GM12892 (cell line): Measurements from ENCODE around the gene RFX8.

Experiments
- POLR2A ChIP-seq: IDR thresholded peaks from 2 replicates; pipeline ENCODE4 v1.6.1; 2011; ENCODE audit warnings: low read depth, low read length, control low read depth
- POLR2AphosphoS5 ChIP-seq: IDR thresholded peaks from 2 replicates; pipeline ENCODE4 v1.6.1; 2011; ENCODE audit warnings: low read depth, low read length, control low read depth
- TAF1 ChIP-seq: IDR thresholded peaks from 2 replicates; pipeline ENCODE4 v1.6.1; 2011; ENCODE audit warnings: low read depth, mild to moderate bottlenecking, control low read depth, low read length, borderline replicate concordance

DNA sequence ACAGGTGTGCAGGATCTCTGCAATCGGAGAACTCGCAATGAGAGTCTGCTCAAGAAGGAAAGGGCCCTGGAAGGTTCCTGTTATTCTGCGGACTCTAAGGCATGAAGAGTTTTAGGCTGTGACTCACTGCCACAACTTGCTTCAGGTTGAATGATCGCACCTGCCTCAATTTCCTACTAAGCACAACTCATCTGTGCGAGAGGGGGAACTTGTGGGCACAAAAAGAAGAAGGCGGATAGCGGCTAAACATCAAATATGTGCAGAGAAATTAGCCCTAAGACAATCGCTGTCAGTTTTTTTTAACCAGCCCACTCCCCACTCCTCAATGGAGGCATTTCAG, 73.6 kb downstream of the RFX8 start:
- TF ChIP-seq POLR2AphosphoS5 (no peak), POLR2A (no peak), TAF1 (no peak)
